ENCODE data around the gene MBOAT2. TPM values are rescaled to one million over a fixed set of nuclear protein-coding genes. Genes with fewer than 3 reads are reported as not detected.
A peak's percentile ranks its signal among the peaks of the same experiment; 100 is the strongest.

MBOAT2 gene
- total RNA-seq, 1 experiment from 2014 or later, result 30.7 TPM

DNA sequence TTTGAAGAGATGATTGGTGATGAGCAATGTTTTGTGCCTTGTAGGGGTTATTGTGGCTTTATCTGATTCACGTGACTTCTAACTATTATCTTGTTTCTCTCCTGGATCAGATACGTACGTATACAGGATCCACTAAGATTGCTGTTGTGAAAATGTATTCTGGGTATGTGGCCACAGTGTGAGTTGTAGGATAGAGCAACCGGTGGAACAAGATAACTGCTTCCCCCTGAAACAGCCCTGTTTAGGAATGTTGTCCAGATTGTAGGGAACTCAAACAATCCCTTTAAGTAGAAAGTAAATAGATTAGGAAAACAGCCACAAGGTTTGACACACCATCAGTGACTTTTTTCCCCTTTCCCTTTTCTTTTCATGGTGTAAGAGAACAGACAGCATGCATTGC, 22.3 kb upstream of the MBOAT2 start:
- H3F3A ChIP-seq (ENCODE audit: low read length, unreplicated experiment), result no peaks in the 10 kb centered on the region
- H3K36me3 ChIP-seq (ENCODE audit: low read depth, low read length), result no peaks in the 10 kb centered on the region
- no peaks in the 10 kb centered on the region for H4K20me1 ChIP-seq (ENCODE audit: low read length)
- ATAC-seq, result no peak
- CTCF ChIA-PET, result no interaction called here
- no peaks in the 10 kb centered on the region for H3K79me2 ChIP-seq (ENCODE audit: low read length)
- H3K4me3 ChIP-seq (ENCODE audit: low read length), result no peak overlapping the region
- no peak overlapping the region for H2AFZ ChIP-seq (ENCODE audit: low read length)
- H3K9me3 ChIP-seq (ENCODE audit: low read length), result no peaks in the 10 kb centered on the region
- BruUV-seq (replicated peaks), result no TSS peak
- peaks cover 11% of the 10 kb centered on the region for H3K4me1 ChIP-seq (ENCODE audit: insufficient read depth, low read length)
- DNase-seq, result no peak
- no peak overlapping the region for H3K4me2 ChIP-seq (ENCODE audit: low read length)
- H3K27me3 ChIP-seq (ENCODE audit: low read length), result no peaks in the 10 kb centered on the region
- H3K27ac ChIP-seq (ENCODE audit: low read length), result no peak overlapping the region
- H3K9me2 ChIP-seq (replicated peaks; ENCODE audit: low read length), result no peaks in the 10 kb centered on the region
- TF ChIP-seq EZH2phosphoT487 (IDR thresholded peaks at IDR 0.05; ENCODE audit: borderline replicate concordance, low read length), result no peak
- TF ChIP-seq CTCF (conservative IDR thresholded peaks at IDR 0.05; ENCODE audit: low read depth, low read length), result no peak
- no peak for TF ChIP-seq EZH2 (IDR thresholded peaks at IDR 0.05; ENCODE audit: low read length, unreplicated experiment)
- H3K9ac ChIP-seq (ENCODE audit: low read length), result no peak overlapping the region
- intact Hi-C loops (cut with micrococcal nuclease), result no loop called here
- POLR2A ChIA-PET (ENCODE audit: unreplicated experiment), result no interaction called here

GRCh38 chr2:9024575-9024974, 21.1 kb upstream of the MBOAT2 start:
- no peak overlapping the region for H3K4me2 ChIP-seq (ENCODE audit: low read length)
- H3K4me1 ChIP-seq (ENCODE audit: insufficient read depth, low read length), result peaks cover 9% of the 10 kb centered on the region
- intact Hi-C loops (cut with micrococcal nuclease), result no loop called here
- no peaks in the 10 kb centered on the region for H3K79me2 ChIP-seq (ENCODE audit: low read length)
- H2AFZ ChIP-seq (ENCODE audit: low read length), result no peak overlapping the region
- BruUV-seq (replicated peaks), result no TSS peak
- ATAC-seq (no peak), DNase-seq (no peak)
- no peaks in the 10 kb centered on the region for H3K27me3 ChIP-seq (ENCODE audit: low read length)
- no peak overlapping the region for H3K9ac ChIP-seq (ENCODE audit: low read length)
- TF ChIP-seq CTCF (conservative IDR thresholded peaks at IDR 0.05; ENCODE audit: low read depth, low read length) (no peak), EZH2 (IDR thresholded peaks at IDR 0.05; ENCODE audit: low read length, unreplicated experiment) (no peak), EZH2phosphoT487 (IDR thresholded peaks at IDR 0.05; ENCODE audit: borderline replicate concordance, low read length) (no peak)
- no peak overlapping the region for H3K27ac ChIP-seq (ENCODE audit: low read length)
- no peak overlapping the region for H3K4me3 ChIP-seq (ENCODE audit: low read length)
- POLR2A ChIA-PET (ENCODE audit: unreplicated experiment), result no interaction called here
- H3K36me3 ChIP-seq (ENCODE audit: low read depth, low read length), result no peaks in the 10 kb centered on the region
- no peaks in the 10 kb centered on the region for H3K9me3 ChIP-seq (ENCODE audit: low read length)
- H3F3A ChIP-seq (ENCODE audit: low read length, unreplicated experiment), result no peaks in the 10 kb centered on the region
- CTCF ChIA-PET, result no interaction called here
- H3K9me2 ChIP-seq (replicated peaks; ENCODE audit: low read length), result no peaks in the 10 kb centered on the region
- H4K20me1 ChIP-seq (ENCODE audit: low read length), result no peaks in the 10 kb centered on the region

DNA sequence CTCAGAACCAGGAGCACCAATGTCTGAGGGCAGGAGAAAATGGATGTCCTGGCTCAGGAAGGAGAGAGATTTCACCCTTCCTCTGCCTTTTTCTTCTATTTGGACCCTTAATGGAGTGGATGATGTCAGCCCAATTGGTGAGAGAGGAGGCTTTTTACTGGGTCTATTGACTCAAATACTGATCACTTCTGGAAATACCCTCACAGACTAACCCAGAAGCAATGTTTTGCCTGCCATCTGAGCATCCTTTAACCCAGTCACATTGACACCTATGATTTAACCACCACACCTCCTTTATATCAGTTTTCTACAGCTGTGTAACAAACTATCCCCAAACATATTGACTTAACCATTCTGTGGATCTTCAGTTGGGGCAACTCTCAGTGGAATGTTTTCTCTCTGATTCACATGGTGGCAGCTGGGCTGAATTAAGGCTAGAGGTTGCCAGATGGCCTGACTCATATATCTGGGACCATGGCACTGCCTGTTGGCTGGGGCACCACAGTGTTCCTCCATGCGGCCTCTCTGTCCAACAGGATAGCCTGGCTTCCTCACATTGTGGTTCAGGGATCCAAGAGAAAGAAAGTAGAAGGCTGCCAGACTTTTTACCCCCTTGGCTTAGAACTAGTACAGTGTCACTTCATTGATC, 18.2 kb upstream of the MBOAT2 start:
- POLR2A ChIA-PET (ENCODE audit: unreplicated experiment), result no interaction called here

More for the DNA sequence above, 18.2 kb upstream of the MBOAT2 start:
- H3K9me2 ChIP-seq (replicated peaks; ENCODE audit: low read length), result no peaks in the 10 kb centered on the region
- 0 out of 2 replicates have a peak overlapping the region, but pooled peaks have one; percentile 9 for H3K27ac ChIP-seq (ENCODE audit: low read length)
- no peaks in the 10 kb centered on the region for H4K20me1 ChIP-seq (ENCODE audit: low read length)
- H3K79me2 ChIP-seq (ENCODE audit: low read length), result no peaks in the 10 kb centered on the region
- H3K4me1 ChIP-seq (ENCODE audit: insufficient read depth, low read length), result peaks cover 9% of the 10 kb centered on the region
- CTCF ChIA-PET, result no interaction called here
- peak overlapping the region; percentile 35; the same call in 1 of the 2 replicates for H2AFZ ChIP-seq (ENCODE audit: low read length)
- DNase-seq (peak; percentile 74), ATAC-seq (peak; percentile 53; the same call in 1 of the 2 replicates)
- no peaks in the 10 kb centered on the region for H3K27me3 ChIP-seq (ENCODE audit: low read length)
- H3K9ac ChIP-seq (ENCODE audit: low read length), result no peak overlapping the region
- no peak overlapping the region for H3K4me2 ChIP-seq (ENCODE audit: low read length)
- no TSS peak for BruUV-seq (replicated peaks)
- intact Hi-C loops (cut with micrococcal nuclease), result no loop called here
- H3K4me3 ChIP-seq (ENCODE audit: low read length), result no peak overlapping the region
- no peak for TF ChIP-seq EZH2 (IDR thresholded peaks at IDR 0.05; ENCODE audit: low read length, unreplicated experiment)
- no peak for TF ChIP-seq CTCF (conservative IDR thresholded peaks at IDR 0.05; ENCODE audit: low read depth, low read length)
- no peak for TF ChIP-seq EZH2phosphoT487 (IDR thresholded peaks at IDR 0.05; ENCODE audit: borderline replicate concordance, low read length)
- H3F3A ChIP-seq (ENCODE audit: low read length, unreplicated experiment), result no peaks in the 10 kb centered on the region
- H3K36me3 ChIP-seq (ENCODE audit: low read depth, low read length), result no peaks in the 10 kb centered on the region
- no peaks in the 10 kb centered on the region for H3K9me3 ChIP-seq (ENCODE audit: low read length)
